GM23338 (cell line): ENCODE measurements around the gene NR2C1. TPM values are rescaled to one million over a fixed set of nuclear protein-coding genes. Genes with fewer than 3 reads are reported as not detected.

Experiments
- ATAC-seq: fragments of 200-7000 bp; cut with Tn5 transposase; 3 replicates; pipeline ENCODE4 v1.9.1; 2020
- DNase-seq: peaks from one replicate; pipeline ENCODE4 v3.0.0-alpha.2; 2015; ENCODE audit warnings: low spot score
- H2AFZ ChIP-seq: fragments of 200-600 bp; sonication (generic); 2 replicates; pipeline ENCODE4 v1.8.0; 2016; ENCODE audit warnings: antibody characterized with exemption, mild to moderate bottlenecking, moderate library complexity
- H3F3A ChIP-seq: fragments of 200-600 bp; sonication (generic); replicated peaks from 2 replicates; pipeline ENCODE4 v1.8.0; 2017; ENCODE audit warnings: antibody characterized with exemption, mixed run types, low read depth
- H3K27ac ChIP-seq: fragments of 200-600 bp; sonication (generic); 2 replicates; pipeline ENCODE4 v1.6.1; 2016; ENCODE audit warnings: low read depth
- H3K27me3 ChIP-seq: fragments of 200-600 bp; sonication (generic); 2 replicates; pipeline ENCODE4 v1.8.0; 2016; ENCODE audit warnings: mild to moderate bottlenecking, mixed run types, moderate library complexity; ENCODE audit not compliant: insufficient read depth
- H3K36me3 ChIP-seq: fragments of 200-600 bp; sonication (generic); 2 replicates; pipeline ENCODE4 v1.8.0; 2016; ENCODE audit warnings: mild to moderate bottlenecking; ENCODE audit not compliant: insufficient read depth
- H3K4me1 ChIP-seq: fragments of 200-600 bp; sonication (generic); 2 replicates; pipeline ENCODE4 v1.8.0; 2016; ENCODE audit warnings: mild to moderate bottlenecking, moderate library complexity; ENCODE audit not compliant: insufficient read depth
- H3K4me2 ChIP-seq: fragments of 200-600 bp; sonication (generic); 2 replicates; pipeline ENCODE4 v1.7.1; 2017; ENCODE audit warnings: mixed run types
- H3K4me3 ChIP-seq: fragments of 200-600 bp; sonication (generic); 2 replicates; pipeline ENCODE4 v1.6.1; 2016; ENCODE audit warnings: mixed run types
- H3K79me2 ChIP-seq: fragments of 200-600 bp; sonication (generic); replicated peaks from 2 replicates; pipeline ENCODE4 v1.8.0; 2017; ENCODE audit warnings: mild to moderate bottlenecking; ENCODE audit not compliant: insufficient read depth
- H3K9me2 ChIP-seq: fragments of 200-600 bp; sonication (generic); 2 replicates; pipeline ENCODE4 v1.8.0; 2017; ENCODE audit not compliant: insufficient read depth
- H4K20me1 ChIP-seq: fragments of 200-600 bp; sonication (generic); replicated peaks from 2 replicates; pipeline ENCODE4 v1.8.0; 2017; ENCODE audit warnings: mild to moderate bottlenecking; ENCODE audit not compliant: insufficient read depth
- H3K27ac Mint-ChIP-seq: 2 replicates; pipeline ENCODE4 v1.8.0; 2020; ENCODE audit warnings: inconsistent platforms, mild to moderate bottlenecking, moderate library complexity, mixed read lengths
- H3K27me3 Mint-ChIP-seq: 3 replicates; pipeline ENCODE4 v1.8.0; 2022; ENCODE audit warnings: low read depth, mild to moderate bottlenecking, moderate library complexity, mixed read lengths, inconsistent platforms; ENCODE audit not compliant: insufficient read depth, poor library complexity
- H3K36me3 Mint-ChIP-seq: 3 replicates; pipeline ENCODE4 v1.8.0; 2021; ENCODE audit warnings: low read depth, mild to moderate bottlenecking, inconsistent platforms, moderate library complexity, mixed read lengths
- H3K4me1 Mint-ChIP-seq: 3 replicates; pipeline ENCODE4 v1.8.0; 2020; ENCODE audit warnings: mild to moderate bottlenecking, inconsistent platforms, mixed read lengths
- H3K4me3 Mint-ChIP-seq: 3 replicates; pipeline ENCODE4 v1.8.0; 2021; ENCODE audit warnings: moderate library complexity, mild to moderate bottlenecking, inconsistent platforms, mixed read lengths
- H3K9me3 Mint-ChIP-seq: 3 replicates; pipeline ENCODE4 v1.8.0; 2020; ENCODE audit warnings: moderate library complexity, mild to moderate bottlenecking, inconsistent platforms, mixed read lengths
- EZH2 ChIP-seq: fragments of 200-600 bp; sonication (generic); IDR thresholded peaks from one replicate; pipeline ENCODE4 v1.8.0; 2017; ENCODE audit warnings: antibody characterized with exemption, mild to moderate bottlenecking, low read depth; ENCODE audit not compliant: unreplicated experiment
- JUNB ChIP-seq: IDR thresholded peaks from one replicate; pipeline ENCODE4 v1.6.1; 2016; ENCODE audit warnings: antibody characterized with exemption; ENCODE audit not compliant: unreplicated experiment
- REST ChIP-seq: IDR thresholded peaks from one replicate; pipeline ENCODE4 v1.6.1; 2018; ENCODE audit warnings: antibody characterized with exemption; ENCODE audit not compliant: unreplicated experiment
- STAT1 ChIP-seq: IDR thresholded peaks from one replicate; pipeline ENCODE4 v1.6.1; 2016; ENCODE audit warnings: antibody characterized with exemption; ENCODE audit not compliant: unreplicated experiment
- ZNF114 ChIP-seq: fragments of 250-450 bp; sonication (Bioruptor Pico); IDR thresholded peaks from 2 replicates; pipeline ENCODE4 v1.5.0; 2020; ENCODE audit warnings: mild to moderate bottlenecking, moderate library complexity
- ZNF331 ChIP-seq: fragments of 250-450 bp; sonication (Bioruptor Pico); IDR thresholded peaks from 2 replicates; pipeline ENCODE4 v1.5.0; 2020; ENCODE audit warnings: low read depth, mild to moderate bottlenecking, moderate library complexity
- polyA plus RNA-seq: library from polyadenylated mRNA; unstranded; fragments of >200 nt; fragmentation: Nextera tagmentation; extraction: Ambion mirVana; gene quantifications from 2 replicates; pipeline ENCODE4 v1.2.1, GENCODE V29; 2016
- total RNA-seq: library from RNA; depleted of rRNA; stranded (reverse); fragments of >200 nt; shearing (Covaris generic); gene quantifications from 2 replicates; pipeline ENCODE4 v1.2.3, GENCODE V29; 2014
- TF ChIP-seq, protein P1 (sequence below), 2 experiments: fragments of 200-600 bp in 1 of 2; sonication (generic) in 1 of 2; conservative IDR thresholded peaks; 2 replicates each; pipeline versions ENCODE4 v1.5.1 to v1.6.1; 2016 to 2017; ENCODE audit warnings: antibody characterized with exemption in 2 of 2, low read depth in 2 of 2, mild to moderate bottlenecking in 2 of 2, moderate library complexity in 1 of 2

NR2C1 gene
- total and polyA plus RNA-seq, 2 experiments from 2014 or later = 41.1 to 45.3 TPM

DNA sequence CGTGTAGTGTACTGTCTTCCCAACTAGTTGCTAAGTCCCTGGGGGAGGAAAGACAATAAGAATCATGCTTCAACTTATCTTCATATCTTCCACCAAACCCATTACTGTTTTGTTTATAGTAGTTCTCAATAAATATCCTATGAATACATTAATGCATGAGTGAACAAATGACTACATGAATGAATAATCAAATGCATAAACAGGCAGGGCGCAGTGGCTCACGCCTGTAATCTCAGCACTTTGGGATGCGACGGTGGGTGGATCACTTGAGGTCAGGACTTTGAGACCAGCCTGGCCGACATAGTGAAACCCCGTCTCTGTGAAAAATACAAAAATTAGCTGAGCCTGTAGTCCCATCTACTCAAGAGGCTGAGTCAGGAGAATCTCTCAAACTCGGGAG lies 32.1 kb upstream of the NR2C1 start:
- H2AFZ ChIP-seq = no peak overlapping the region
- no peaks in the 10 kb centered on the region for H3K27me3 ChIP-seq
- H3K79me2 ChIP-seq = no peaks in the 10 kb centered on the region
- H3K36me3 ChIP-seq = peaks cover 29% of the 10 kb centered on the region
- no peak for DNase-seq
- H3K27ac ChIP-seq = peak overlapping the region; percentile 30; the same call in 1 of the 2 replicates
- no peak overlapping the region for H3K4me3 ChIP-seq
- Mint-ChIP-seq H3K9me3 (no peaks in the 10 kb centered on the region), H3K27ac (peak overlapping the region; percentile 69; the same call in 1 of the 2 replicates), H3K36me3 (peaks cover 51% of the 10 kb centered on the region), H3K4me3 (no peak overlapping the region), H3K4me1 (no peaks in the 10 kb centered on the region), H3K27me3 (no peaks in the 10 kb centered on the region)
- no peaks in the 10 kb centered on the region for H3F3A ChIP-seq
- TF ChIP-seq, protein P1, sequence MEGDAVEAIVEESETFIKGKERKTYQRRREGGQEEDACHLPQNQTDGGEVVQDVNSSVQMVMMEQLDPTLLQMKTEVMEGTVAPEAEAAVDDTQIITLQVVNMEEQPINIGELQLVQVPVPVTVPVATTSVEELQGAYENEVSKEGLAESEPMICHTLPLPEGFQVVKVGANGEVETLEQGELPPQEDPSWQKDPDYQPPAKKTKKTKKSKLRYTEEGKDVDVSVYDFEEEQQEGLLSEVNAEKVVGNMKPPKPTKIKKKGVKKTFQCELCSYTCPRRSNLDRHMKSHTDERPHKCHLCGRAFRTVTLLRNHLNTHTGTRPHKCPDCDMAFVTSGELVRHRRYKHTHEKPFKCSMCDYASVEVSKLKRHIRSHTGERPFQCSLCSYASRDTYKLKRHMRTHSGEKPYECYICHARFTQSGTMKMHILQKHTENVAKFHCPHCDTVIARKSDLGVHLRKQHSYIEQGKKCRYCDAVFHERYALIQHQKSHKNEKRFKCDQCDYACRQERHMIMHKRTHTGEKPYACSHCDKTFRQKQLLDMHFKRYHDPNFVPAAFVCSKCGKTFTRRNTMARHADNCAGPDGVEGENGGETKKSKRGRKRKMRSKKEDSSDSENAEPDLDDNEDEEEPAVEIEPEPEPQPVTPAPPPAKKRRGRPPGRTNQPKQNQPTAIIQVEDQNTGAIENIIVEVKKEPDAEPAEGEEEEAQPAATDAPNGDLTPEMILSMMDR (conservative IDR thresholded peaks at IDR 0.05; ENCODE audit: low read depth in 2 of 2) = no peak
- TF ChIP-seq EZH2 = no peak
- no peak for TF ChIP-seq STAT1
- no peaks in the 10 kb centered on the region; the same call in 1 of the 2 replicates for H4K20me1 ChIP-seq
- no peaks in the 10 kb centered on the region for H3K4me1 ChIP-seq
- H3K4me2 ChIP-seq = no peak overlapping the region
- ATAC-seq = no peak
- H3K9me2 ChIP-seq = no peaks in the 10 kb centered on the region

DNA sequence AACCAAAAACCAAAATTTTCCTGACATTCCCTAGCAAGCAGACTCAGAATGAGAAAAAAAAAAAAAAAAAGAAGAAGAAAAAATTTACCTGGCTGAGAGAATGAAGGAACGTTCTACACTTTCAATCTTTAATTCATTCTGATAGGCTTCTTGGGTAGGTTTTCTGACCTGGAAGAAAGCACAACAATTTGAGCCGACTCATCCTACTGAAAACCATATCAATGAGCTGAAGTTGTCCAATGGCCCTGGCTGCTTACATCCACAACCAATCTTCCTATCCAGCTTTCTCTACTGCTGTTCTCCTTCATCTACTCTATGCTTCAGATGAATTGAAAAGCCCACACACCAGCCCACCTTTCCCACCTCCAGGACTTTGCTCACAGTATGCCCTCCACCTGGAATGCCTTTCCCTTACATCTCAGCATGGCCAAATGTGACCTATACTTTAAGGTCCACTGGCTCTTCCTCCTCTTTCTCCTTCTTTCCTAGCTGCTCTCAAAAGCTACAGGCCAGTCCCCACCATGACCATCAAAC lies 31.6 kb upstream of the NR2C1 start:
- no peak overlapping the region for H3K4me2 ChIP-seq
- no peaks in the 10 kb centered on the region for H3K9me3 Mint-ChIP-seq
- no peaks in the 10 kb centered on the region for H3K9me2 ChIP-seq
- H3F3A ChIP-seq = no peaks in the 10 kb centered on the region
- no peak overlapping the region for H2AFZ ChIP-seq
- H3K4me3 Mint-ChIP-seq = no peak overlapping the region
- no peaks in the 10 kb centered on the region for H3K79me2 ChIP-seq
- H3K4me1 ChIP-seq = no peaks in the 10 kb centered on the region
- no peaks in the 10 kb centered on the region for H3K27me3 Mint-ChIP-seq
- H3K36me3 ChIP-seq = peaks cover 29% of the 10 kb centered on the region
- no peaks in the 10 kb centered on the region; the same call in 1 of the 2 replicates for H4K20me1 ChIP-seq
- H3K4me1 Mint-ChIP-seq = no peaks in the 10 kb centered on the region
- ATAC-seq = no peak
- H3K27me3 ChIP-seq = no peaks in the 10 kb centered on the region
- DNase-seq = no peak
- no peak overlapping the region for H3K4me3 ChIP-seq
- peak overlapping the region; percentile 30; the same call in 1 of the 2 replicates for H3K27ac ChIP-seq
- H3K36me3 Mint-ChIP-seq = peaks cover 53% of the 10 kb centered on the region
- peak overlapping the region; percentile 69 for H3K27ac Mint-ChIP-seq
- TF ChIP-seq JUNB = no peak
- TF ChIP-seq STAT1 = no peak
- TF ChIP-seq ZNF114 (CRISPR knock-in tag) = no peak
- no peak for TF ChIP-seq REST
- TF ChIP-seq ZNF331 = no peak
- TF ChIP-seq, protein P1 (conservative IDR thresholded peaks at IDR 0.05; ENCODE audit: low read depth in 2 of 2) = no peak
